CD4-positive, CD25-positive, alpha-beta regulatory T cell (primary cell): ENCODE results near the gene WDR62. TPM values are rescaled to one million over a fixed set of nuclear protein-coding genes. Genes with fewer than 3 reads are reported as not detected.
"Not testable (repeated sequence)": the region's sequence is repeated elsewhere in the genome, so short reads cannot be mapped to it uniquely, and the experiment has no call there.

Source experiments
- ATAC-seq, 2 donors: fragments of 150-1000 bp; cut with Tn5 transposase; one replicate each; pipeline ENCODE4 v1.10.0; 2021; ENCODE audit warnings: low read depth in 2 of 2, moderate number of reproducible peaks in 2 of 2, moderate library complexity in 1 of 2
- DNase-seq, 3 donors: peaks; one replicate each; pipeline versions ENCODE4 v3.0.0 to v3.0.0-alpha.2; 2012 to 2022; ENCODE audit warnings: mixed read lengths in 1 of 3
- H3K27ac ChIP-seq: one replicate; pipeline ENCODE4 v1.7.0; 2013; ENCODE audit warnings: mild to moderate bottlenecking, low read length; ENCODE audit not compliant: insufficient read depth, poor library complexity, severe bottlenecking
- H3K27me3 ChIP-seq: one replicate; pipeline ENCODE4 v1.7.0; 2013; ENCODE audit warnings: low read length; ENCODE audit not compliant: control insufficient read depth, insufficient read depth
- H3K36me3 ChIP-seq: one replicate; pipeline ENCODE4 v1.7.0; 2013; ENCODE audit warnings: mild to moderate bottlenecking, low read length, moderate library complexity; ENCODE audit not compliant: control insufficient read depth, insufficient read depth
- H3K4me1 ChIP-seq: 2 replicates; pipeline ENCODE4 v1.7.0; 2013; ENCODE audit warnings: mild to moderate bottlenecking, low read length; ENCODE audit not compliant: insufficient read depth, control insufficient read depth, poor library complexity, severe bottlenecking
- H3K4me3 ChIP-seq: one replicate; pipeline ENCODE4 v1.7.0; 2013; ENCODE audit warnings: low read depth, mild to moderate bottlenecking, low read length, moderate library complexity
- H3K9me3 ChIP-seq, 2 experiments: 1 replicate in 1 of 2; 2 replicates in 1 of 2; pipeline ENCODE4 v1.7.0; 2013; ENCODE audit warnings: low read length in 2 of 2, mild to moderate bottlenecking in 1 of 2, moderate library complexity in 1 of 2; ENCODE audit not compliant: control insufficient read depth in 2 of 2
- H3K27ac Mint-ChIP-seq, 3 donors: one replicate each; pipeline ENCODE4 v1.8.0; 2020 to 2022; ENCODE audit warnings: mild to moderate bottlenecking in 3 of 3, mixed read lengths in 3 of 3, moderate library complexity in 2 of 3
- H3K27me3 Mint-ChIP-seq: one replicate; pipeline ENCODE4 v1.8.0; 2022; ENCODE audit warnings: mild to moderate bottlenecking, mixed read lengths
- H3K36me3 Mint-ChIP-seq: one replicate; pipeline ENCODE4 v1.8.0; 2020; ENCODE audit warnings: mixed read lengths
- H3K4me1 Mint-ChIP-seq, 4 donors: one replicate each; pipeline ENCODE4 v1.8.0; 2020 to 2022; ENCODE audit warnings: mixed read lengths in 4 of 4, mild to moderate bottlenecking in 1 of 4
- H3K4me3 Mint-ChIP-seq, 4 donors: one replicate each; pipeline ENCODE4 v1.8.0; 2020 to 2022; ENCODE audit warnings: mild to moderate bottlenecking in 4 of 4, mixed read lengths in 4 of 4, moderate library complexity in 3 of 4
- H3K9me3 Mint-ChIP-seq, 7 donors: one replicate each; pipeline ENCODE4 v1.8.0; 2020 to 2022; ENCODE audit warnings: mixed read lengths in 7 of 7, mild to moderate bottlenecking in 3 of 7, moderate library complexity in 2 of 7
- polyA plus RNA-seq, 4 donors: library from polyadenylated mRNA; unstranded; fragments of 300-500 nt; fragmentation: Illumina TruSeq; gene quantifications; one replicate each; pipeline ENCODE4 v1.2.3, GENCODE V29; 2021
- total RNA-seq: library from RNA; stranded (reverse); gene quantifications from one replicate; pipeline ENCODE4 v1.2.3, GENCODE V29; 2022

Gene WDR62
- total and polyA plus RNA-seq, 5 donors from 2014 or later: 0.21 to 6.8 (median 0.45) TPM; not detected in 1

- H3K4me3 Mint-ChIP-seq: peak overlapping the region in 2 of 4 donors; percentile 70 to 83
- DNase-seq: no peak
- Histone ChIP-seq H3K27ac (no peak overlapping the region), H3K36me3 (no peaks in the 10 kb centered on the region), H3K27me3 (no peaks in the 10 kb centered on the region), H3K9me3 (no peaks in the 10 kb centered on the region), H3K4me3 (no peak overlapping the region), H3K4me1 (peaks cover 12% of the 10 kb centered on the region)
- H3K9me3 Mint-ChIP-seq: no peaks in the 10 kb centered on the region
- no peaks in the 10 kb centered on the region for H3K36me3 Mint-ChIP-seq
- peaks cover 4% of the 10 kb centered on the region for H3K27me3 Mint-ChIP-seq
- no peak overlapping the region for H3K27ac Mint-ChIP-seq
- peaks cover 4 to 15% (median 10%) of the 10 kb centered on the region in 4 donors for H3K4me1 Mint-ChIP-seq
- no peak for ATAC-seq
These were observed 3.9 kb downstream of the WDR62 start for GRCh38 chr19:36058481-36059179.

- Histone ChIP-seq H3K36me3 (no peaks in the 10 kb centered on the region), H3K4me1 (peaks cover 10% of the 10 kb centered on the region), H3K27ac (no peak overlapping the region), H3K4me3 (no peak overlapping the region), H3K9me3 (no peaks in the 10 kb centered on the region), H3K27me3 (no peaks in the 10 kb centered on the region)
- no peak for DNase-seq
- no peak for ATAC-seq
- H3K4me3 Mint-ChIP-seq: peak overlapping the region in 2 of 4 donors; percentile 70 to 83
- H3K4me1 Mint-ChIP-seq: peaks cover 4 to 12% (median 7%) of the 10 kb centered on the region in 4 donors
- H3K9me3 Mint-ChIP-seq: no peaks in the 10 kb centered on the region
- H3K27ac Mint-ChIP-seq: peak overlapping the region in 1 of 3 donors; percentile 42
- H3K36me3 Mint-ChIP-seq: no peaks in the 10 kb centered on the region
- H3K27me3 Mint-ChIP-seq: peaks cover 4% of the 10 kb centered on the region
These were observed 4.6 kb downstream of the WDR62 start for GRCh38 chr19:36059180-36059910.

GRCh38 chr19:36060430-36060829, 5.7 kb downstream of the WDR62 start:
- Mint-ChIP-seq H3K27ac (peak overlapping the region in 2 of 3 donors; percentile 78 to 94), H3K9me3 (no peaks in the 10 kb centered on the region), H3K4me3 (peak overlapping the region in 1 of 4 donors; percentile 45), H3K27me3 (no peaks in the 10 kb centered on the region), H3K36me3 (no peaks in the 10 kb centered on the region), H3K4me1 (peaks cover 2 to 8% (median 5%) of the 10 kb centered on the region in 4 donors)
- Histone ChIP-seq H3K36me3 (no peaks in the 10 kb centered on the region), H3K9me3 (no peaks in the 10 kb centered on the region), H3K4me1 (peaks cover 3% of the 10 kb centered on the region), H3K27me3 (no peaks in the 10 kb centered on the region), H3K27ac (no peak overlapping the region), H3K4me3 (no peak overlapping the region)
- ATAC-seq (no peak), DNase-seq (peak in 2 of 3 donors; percentile 2 to 12)

- Mint-ChIP-seq H3K27me3 (no peaks in the 10 kb centered on the region), H3K36me3 (no peaks in the 10 kb centered on the region), H3K9me3 (peaks cover 0 to 2% (median 0%) of the 10 kb centered on the region in 7 donors), H3K27ac (no peak overlapping the region), H3K4me1 (peaks cover 0 to 4% (median under 1%) of the 10 kb centered on the region in 4 donors), H3K4me3 (no peak overlapping the region)
- H3K27ac ChIP-seq: no peak overlapping the region
- no peak for DNase-seq
- ATAC-seq: no peak
- H3K4me3 ChIP-seq: no peak overlapping the region
- no peaks in the 10 kb centered on the region for H3K27me3 ChIP-seq
- no peaks in the 10 kb centered on the region for H3K4me1 ChIP-seq
- H3K9me3 ChIP-seq: no peaks in the 10 kb centered on the region
- H3K36me3 ChIP-seq: no peaks in the 10 kb centered on the region
These were observed 6.7 kb downstream of the WDR62 start for GRCh38 chr19:36061367-36061766.

- no peaks in the 10 kb centered on the region for H3K4me1 ChIP-seq
- no peaks in the 10 kb centered on the region for H3K27me3 ChIP-seq
- peaks cover 0 to 4% (median 0%) of the 10 kb centered on the region in 4 donors for H3K4me1 Mint-ChIP-seq
- no peaks in the 10 kb centered on the region for H3K36me3 ChIP-seq
- peaks cover 0 to 2% (median 0%) of the 10 kb centered on the region in 7 donors for H3K9me3 Mint-ChIP-seq
- H3K4me3 Mint-ChIP-seq: peak overlapping the region in 1 of 4 donors; percentile 5
- ATAC-seq: no peak
- H3K27ac ChIP-seq: no peak overlapping the region
- no peaks in the 10 kb centered on the region for H3K27me3 Mint-ChIP-seq
- H3K36me3 Mint-ChIP-seq: no peaks in the 10 kb centered on the region
- no peaks in the 10 kb centered on the region for H3K9me3 ChIP-seq
- DNase-seq: no peak
- no peak overlapping the region for H3K27ac Mint-ChIP-seq
- H3K4me3 ChIP-seq: no peak overlapping the region
These were observed 10.1 kb downstream of the WDR62 start for GRCh38 chr19:36064826-36065225.

- H3K4me3 ChIP-seq: no peak overlapping the region
- no peaks in the 10 kb centered on the region for H3K4me1 ChIP-seq
- Mint-ChIP-seq H3K4me1 (no peaks in the 10 kb centered on the region), H3K36me3 (no peaks in the 10 kb centered on the region), H3K9me3 (peaks cover 0 to 2% (median 0%) of the 10 kb centered on the region in 7 donors), H3K4me3 (no peak overlapping the region), H3K27ac (no peak overlapping the region), H3K27me3 (no peaks in the 10 kb centered on the region)
- DNase-seq (no peak), ATAC-seq (no peak)
- H3K27me3 ChIP-seq: no peaks in the 10 kb centered on the region
- no peaks in the 10 kb centered on the region for H3K9me3 ChIP-seq
- H3K27ac ChIP-seq: no peak overlapping the region
- no peaks in the 10 kb centered on the region for H3K36me3 ChIP-seq
These were observed 13.0 kb downstream of the WDR62 start for GRCh38 chr19:36067681-36068080.

GRCh38 chr19:36068810-36069499, 14.3 kb downstream of the WDR62 start:
- ATAC-seq, DNase-seq, H3K4me1 Mint-ChIP-seq, H3K4me3 Mint-ChIP-seq, H3K27me3 Mint-ChIP-seq, H3K27ac ChIP-seq, H3K9me3 Mint-ChIP-seq, H3K27me3 ChIP-seq, H3K4me1 ChIP-seq, H3K4me3 ChIP-seq, H3K36me3 Mint-ChIP-seq, H3K36me3 ChIP-seq, H3K27ac Mint-ChIP-seq, H3K9me3 ChIP-seq: not testable (repeated sequence)
